Stomach (tissue), 4 donors: ENCODE data around the gene THSD4.

Source experiments
- EP300 ChIP-seq: sonication (generic); formaldehyde crosslinking; IDR thresholded peaks from one replicate; pipeline ENCODE4 v1.6.1; 2017; ENCODE audit warnings: antibody characterized with exemption
- TF ChIP-seq, protein P1 (sequence below), 7 experiments: fragments of 450-650 bp in 4 of 7; fragments of 200-600 bp in 3 of 7; sonication (generic) in 3 of 7; IDR thresholded peaks; one replicate each; pipeline ENCODE4 v1.5.1; 2016 to 2019; ENCODE audit warnings: antibody characterized with exemption in 7 of 7, control low read depth in 2 of 7, mild to moderate bottlenecking in 1 of 7

DNA sequence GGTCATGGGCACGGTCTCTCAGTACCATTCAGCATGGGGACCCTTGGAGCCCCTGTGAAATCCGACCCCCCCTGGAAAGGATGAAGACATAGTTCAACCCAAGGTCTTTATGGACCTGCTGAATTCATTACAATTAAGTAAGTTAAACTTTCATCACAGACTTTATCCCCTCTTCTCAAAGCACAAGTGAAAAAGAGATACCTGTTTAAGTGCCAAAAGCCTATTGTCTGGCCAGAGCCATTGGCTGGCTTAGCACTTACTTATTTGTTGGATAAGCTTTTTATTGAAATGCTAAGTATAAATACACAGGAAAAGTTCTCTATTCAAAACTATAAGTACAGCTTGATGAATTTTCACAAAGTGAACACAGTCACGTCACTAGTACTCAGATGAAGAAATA lies 566.7 kb downstream of the THSD4 start:
- TF ChIP-seq, protein P1, sequence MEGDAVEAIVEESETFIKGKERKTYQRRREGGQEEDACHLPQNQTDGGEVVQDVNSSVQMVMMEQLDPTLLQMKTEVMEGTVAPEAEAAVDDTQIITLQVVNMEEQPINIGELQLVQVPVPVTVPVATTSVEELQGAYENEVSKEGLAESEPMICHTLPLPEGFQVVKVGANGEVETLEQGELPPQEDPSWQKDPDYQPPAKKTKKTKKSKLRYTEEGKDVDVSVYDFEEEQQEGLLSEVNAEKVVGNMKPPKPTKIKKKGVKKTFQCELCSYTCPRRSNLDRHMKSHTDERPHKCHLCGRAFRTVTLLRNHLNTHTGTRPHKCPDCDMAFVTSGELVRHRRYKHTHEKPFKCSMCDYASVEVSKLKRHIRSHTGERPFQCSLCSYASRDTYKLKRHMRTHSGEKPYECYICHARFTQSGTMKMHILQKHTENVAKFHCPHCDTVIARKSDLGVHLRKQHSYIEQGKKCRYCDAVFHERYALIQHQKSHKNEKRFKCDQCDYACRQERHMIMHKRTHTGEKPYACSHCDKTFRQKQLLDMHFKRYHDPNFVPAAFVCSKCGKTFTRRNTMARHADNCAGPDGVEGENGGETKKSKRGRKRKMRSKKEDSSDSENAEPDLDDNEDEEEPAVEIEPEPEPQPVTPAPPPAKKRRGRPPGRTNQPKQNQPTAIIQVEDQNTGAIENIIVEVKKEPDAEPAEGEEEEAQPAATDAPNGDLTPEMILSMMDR (IDR thresholded peaks at IDR 0.05): no peak
- TF ChIP-seq EP300: no peak
